ENCODE data around the gene ACY1.

The ACY1 gene

DNA sequence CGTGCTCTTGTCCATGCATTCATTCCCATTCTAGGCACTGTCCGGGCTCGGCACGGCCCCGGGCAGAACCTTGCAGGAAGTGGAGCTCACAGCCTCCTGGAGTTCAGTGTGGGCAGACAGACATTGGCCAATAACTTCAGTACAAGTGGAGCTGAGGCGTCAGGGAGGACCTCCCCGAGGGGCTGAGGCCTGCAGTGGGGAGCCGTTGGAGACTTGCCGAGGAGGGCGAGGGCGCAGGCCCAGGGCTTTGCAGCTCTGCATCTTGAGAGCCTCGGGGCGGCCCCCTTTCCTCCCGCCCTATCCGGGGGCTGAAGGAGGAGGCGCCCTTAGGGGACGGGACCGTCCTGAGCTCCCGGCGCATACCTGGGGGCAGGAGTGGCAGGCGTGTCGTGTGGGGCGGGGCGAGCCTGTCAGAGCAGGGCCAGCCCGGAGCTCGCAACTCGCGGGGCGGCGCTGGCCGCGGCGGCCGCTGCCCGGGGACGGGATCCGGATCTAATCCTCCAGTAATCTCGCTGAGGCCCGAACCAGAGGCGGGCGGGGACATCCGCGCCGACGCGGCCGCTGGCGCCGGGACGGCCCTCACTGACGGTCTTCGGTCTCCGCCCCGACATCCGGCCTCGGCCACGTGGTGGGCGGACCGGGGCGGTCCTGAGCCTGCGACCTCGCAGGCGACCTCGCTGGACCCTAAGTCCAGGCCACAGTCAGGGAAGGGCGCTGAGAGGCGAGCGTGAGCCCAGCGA, at the start of gene ACY1:
Gene ACY1 (plus strand): TSS at position 698 of the 740 bp plus-strand sequence. CDS start 530 bp downstream, outside the sequence.
- DNase-seq: peak; percentile 81

DNA sequence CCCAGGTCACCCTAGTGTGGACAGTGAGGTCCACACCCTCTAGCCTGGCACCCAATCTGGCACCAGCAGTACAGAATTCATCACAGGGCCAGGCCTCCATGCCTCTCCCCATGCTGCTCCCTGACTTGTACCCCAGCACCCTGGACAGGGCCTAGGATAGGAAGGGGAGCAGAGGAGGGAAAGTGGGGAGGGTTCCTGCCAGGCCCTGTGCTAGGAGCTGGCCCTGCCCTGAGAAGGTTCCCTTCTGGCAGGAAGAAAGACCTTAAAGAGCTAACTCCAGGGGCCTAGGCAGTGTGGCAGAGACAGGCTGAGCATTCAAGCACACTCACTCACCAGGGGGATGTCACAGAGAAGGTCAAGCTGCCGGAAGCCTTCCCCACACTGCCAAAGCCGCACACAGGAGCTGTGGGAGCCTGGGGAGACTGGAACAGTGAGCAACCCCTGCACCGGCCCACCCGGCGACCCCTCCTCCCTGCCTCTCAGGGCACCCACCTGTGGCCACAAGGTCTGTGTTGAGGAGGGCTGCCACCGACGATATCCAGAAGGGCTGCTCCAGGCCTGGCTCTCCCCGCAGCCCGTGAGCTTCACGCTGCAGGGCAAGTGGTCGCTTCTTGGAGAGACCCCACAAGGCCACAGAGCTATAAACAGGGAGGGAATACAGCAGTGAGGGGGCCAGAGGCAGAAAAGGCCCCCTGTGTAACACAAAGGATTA, 49.0 kb upstream of the ACY1 start:
- DNase-seq: no peak

DNA sequence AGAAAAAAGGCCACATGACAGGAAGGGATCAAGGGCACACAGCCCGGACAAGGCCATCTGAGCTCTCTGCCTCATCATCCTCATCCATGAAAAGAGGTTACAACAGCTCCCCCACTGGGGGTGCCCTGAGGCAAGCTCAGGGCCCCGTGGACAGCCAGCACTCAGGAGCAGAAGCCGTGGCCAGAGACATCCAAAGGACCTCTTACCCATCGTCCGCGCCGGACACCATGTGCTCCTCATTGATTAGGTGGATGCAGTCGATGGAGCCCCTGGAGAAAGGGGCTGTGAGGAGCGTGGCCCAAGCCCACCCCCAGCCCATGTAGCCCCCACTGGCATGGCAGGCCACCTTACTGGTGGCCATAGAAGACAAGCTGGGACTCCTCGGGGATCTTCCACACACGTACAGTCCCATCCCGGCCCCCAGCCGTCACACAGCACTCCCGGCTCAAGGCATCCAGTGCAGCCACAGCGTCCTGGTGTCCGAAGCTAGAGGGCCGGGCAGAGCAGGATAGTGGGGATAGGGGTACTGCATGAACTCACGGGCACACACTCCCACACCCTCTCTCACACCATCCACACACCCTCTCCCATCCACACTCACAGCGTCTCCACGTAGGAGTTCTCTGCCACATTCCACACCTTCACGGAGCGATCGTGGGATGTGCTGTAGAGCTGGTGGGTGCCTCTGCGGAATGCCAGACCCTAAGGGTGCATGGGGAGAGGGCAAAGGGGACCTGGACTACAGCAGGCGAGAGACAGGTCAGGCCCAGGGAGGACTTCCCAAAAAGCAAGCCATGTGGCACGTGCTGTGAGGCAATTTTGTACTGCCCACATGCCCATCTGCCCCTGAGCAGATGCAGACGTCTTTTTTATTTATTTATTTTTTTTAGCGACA, 48.1 kb upstream of the ACY1 start:
- no peak for DNase-seq

DNA sequence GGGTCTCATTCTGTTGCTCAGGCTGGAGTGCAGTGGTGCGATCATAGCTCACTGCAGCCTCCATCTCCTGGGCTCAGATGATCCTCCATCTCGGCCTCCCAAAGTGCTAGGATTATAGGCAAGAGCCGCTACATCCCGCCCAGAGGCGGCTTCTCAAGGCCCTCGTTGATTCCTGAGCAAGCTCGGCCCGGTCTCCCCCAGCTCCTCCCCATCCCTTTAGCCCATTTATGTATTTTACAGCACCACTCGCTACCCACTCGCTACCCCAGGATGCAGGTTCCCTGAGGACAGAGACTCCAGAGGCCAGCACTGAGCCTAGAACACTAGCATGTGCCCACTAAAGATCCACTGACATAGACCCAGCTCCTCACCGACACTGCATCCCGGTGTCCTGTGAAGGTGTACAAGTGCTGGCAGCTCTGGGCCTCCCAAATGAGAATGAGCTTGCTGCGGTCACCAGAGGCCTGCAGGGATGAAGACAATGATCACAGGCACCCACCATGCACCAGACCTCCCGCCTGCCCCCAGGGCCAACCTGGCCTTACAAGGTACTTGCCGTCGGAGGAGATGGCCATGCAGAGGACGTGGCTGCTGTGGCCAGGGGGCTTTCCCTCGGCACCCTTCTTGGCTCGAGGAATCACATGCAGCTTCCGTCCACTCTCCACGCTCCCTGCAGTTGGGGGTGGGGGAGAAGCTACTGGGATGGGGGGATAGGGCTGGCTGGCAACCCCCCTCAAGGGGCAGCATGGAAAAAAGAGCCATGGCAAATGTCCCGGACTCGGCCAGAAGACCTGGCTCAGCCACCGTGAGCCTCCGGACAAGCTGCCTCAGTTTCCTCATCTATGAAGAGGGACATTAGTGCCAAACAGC, 47.2 kb upstream of the ACY1 start:
- DNase-seq: no peak

DNA sequence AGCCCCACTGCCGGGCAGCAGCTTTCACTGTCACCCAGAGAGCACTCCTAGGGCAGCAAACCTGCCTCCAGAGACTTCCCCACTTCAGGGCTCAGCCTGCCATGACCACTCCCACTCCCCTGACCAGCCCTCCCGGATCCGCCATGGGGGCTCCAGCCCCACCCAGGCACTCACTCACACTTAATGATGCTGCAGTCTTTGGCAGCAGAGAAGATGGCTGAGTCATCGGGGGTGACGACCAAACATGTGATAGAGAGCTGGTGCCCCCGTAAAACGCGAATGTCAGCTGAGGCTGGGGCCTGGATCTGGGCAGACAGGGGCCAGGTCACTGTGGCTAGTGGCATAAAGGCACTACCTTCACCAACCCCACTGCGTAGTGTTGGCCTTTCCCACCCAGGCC, 46.3 kb upstream of the ACY1 start:
- DNase-seq: no peak

DNA sequence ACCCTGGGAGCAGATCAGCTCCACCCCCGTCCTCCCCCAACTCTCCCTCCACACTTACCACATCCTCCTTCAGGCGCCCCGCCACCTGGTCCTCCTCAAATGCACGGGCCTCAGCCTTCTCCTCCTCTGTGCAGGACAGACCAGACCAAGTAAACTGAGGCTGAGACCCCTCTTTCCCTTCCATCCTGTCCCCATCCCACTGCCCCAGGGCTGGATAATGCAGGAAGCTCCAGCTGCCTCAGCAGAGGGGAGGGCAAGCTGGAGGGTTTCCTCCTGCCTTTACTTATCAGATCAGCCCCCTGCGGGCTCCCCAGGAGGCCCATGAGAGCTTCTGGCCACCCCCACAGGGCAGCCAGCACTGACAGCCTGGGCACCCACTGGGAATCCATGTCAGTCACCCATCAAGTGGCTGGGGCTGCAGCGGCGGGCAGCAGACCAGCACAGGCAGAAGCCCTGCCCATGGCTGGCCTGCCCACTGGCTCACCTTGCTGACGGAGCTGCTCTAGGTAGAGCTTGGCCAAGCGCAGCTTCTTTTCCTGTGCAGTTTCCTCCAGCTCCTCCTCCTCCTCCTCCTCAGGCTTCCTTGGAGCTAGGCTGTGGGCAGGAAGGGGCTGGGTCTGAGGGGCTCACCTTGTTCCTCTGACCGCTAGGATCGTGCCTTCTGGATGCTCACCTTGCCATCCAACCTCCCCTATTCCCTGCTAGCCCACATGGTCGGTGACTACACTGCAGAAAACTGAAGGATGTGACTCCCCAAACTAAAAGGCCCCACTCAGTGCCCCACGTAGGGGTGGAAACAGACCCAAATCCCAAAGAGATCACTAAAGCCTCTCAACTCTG, 45.5 kb upstream of the ACY1 start:
- no peak for DNase-seq

DNA sequence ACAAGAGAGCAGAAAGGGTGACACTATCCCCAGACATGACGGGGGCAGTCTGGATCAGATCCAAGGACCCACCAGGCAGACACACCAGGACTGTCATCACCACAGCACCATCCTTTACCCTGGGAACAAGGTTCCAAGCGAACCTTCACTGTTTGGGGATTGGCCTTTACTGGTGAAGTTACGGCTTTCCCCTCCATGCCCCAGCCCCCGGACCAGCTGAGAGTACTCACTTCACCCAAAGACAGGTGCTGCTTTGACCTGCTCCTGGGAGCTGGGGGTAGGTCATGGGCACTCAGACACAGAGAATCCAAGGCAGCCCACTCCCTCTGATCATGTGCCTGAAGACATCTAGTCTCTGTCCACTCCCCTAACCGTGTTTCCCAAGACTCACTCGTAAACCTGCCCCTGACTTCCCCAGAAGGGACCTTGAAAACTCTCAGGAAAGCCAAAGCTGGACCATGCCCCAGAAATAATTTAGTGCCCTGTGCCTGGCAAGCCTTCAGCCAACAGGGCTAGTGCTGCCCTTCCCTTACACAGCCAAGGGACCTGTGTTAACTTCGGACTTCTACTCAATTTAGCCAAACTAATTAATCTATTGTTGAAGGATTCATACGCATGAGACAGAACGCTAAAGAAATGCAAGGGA, 44.4 kb upstream of the ACY1 start:
- no peak for DNase-seq

DNA sequence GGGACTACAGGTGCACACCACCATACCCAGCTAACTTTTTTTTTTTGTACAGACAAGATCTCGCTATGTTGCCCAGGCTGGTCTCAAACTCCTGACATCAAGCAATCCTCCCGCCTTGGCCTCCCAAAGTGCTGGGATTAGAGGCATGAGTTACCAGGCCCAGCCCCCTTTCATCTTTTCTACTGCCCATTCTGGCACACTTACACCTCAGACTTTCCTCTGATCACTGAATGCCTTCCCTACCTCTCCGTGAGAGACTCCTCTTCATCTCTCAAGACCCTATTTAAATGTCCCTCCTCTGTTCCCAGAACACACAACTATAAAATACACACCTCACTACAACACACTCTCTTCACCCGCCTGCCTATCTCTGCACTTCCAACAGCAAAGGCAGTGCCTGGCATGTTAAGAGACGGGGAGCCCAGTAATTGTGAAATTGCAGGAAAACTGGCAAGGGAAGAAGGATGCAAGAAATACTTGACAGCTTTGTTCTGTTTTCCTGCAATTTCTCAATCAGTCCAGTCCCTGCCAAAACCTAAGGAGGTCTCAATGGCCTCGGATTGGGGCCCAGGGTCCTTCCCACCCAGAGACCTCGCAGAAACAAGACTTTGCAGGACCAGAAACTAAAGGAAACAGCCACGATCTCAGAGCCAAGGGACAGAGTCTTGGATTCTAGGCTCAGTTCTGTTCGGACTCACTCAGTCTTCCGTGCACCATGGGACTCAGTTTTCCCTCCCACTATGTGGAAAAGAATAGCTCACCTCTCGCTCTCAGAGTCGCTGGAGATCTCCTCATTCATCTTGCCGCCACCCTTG, 42.5 kb upstream of the ACY1 start:
- no peak for DNase-seq

DNA sequence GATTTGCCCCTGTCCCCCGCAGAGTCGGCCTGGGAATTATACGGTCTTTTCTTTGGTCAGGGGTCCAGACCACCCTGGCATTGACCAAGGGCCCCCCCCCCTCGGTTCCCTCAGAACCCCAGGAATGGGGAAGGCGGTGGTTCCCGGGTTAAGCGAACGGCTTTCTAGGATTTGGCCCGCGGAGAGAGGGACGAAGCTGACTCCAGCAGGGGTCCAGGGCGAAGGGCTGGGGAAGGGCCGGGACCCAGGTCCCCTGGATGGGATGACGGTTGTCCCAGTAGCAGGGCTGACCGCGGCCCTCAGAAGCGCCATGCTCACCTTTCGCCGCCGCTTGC, 41.9 kb upstream of the ACY1 start:
- DNase-seq: no peak

DNA sequence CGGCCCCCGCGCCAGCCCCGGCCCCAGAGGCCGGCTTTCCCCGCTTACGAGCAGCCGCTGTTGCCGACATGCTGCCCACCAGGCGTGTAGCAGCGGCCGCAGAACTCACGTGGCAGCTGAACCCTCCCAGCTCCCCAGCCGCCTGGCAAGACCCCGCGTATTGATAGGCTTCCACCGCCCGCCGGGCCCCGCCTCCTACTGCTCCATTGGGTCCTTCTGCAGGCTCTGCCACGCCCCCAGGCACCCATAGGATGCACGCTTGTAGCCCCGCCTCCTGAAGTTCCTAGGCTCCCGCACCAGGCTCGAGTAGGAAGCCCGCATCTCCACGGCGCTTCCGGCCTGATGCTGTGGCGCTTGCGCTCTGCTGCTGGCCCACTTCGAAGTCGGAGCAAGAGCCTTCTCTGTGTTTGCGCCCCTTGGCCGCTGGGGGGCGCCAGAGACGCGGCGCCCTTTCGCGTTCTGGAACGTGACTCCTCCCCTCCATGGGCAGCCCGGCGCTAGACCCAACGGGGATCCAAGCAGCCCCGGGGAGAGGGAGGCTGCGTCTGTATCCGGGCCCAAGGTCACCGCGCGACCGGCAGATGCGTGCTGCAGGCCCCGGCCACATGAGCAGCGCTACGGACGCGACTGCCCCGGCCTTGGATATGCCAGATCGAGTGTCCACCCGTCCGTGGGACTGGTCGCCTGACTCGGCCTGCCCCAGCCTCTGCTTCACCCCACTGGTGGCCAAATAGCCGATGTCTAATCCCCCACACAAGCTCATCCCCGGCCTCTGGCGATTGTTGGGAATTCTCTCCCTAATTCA, 41.3 kb upstream of the ACY1 start, which contains the start of the genes PARP3 and RRP9:
Gene PARP3 (plus strand): TSS at position 566 of the 805 bp plus-strand sequence. CDS start 993 bp downstream, outside the sequence.
Gene RRP9 (minus strand): TSS at position 107 of the 805 bp plus-strand sequence. CDS start 37 bp downstream, at position 70.
- DNase-seq: peak; percentile 100

DNA sequence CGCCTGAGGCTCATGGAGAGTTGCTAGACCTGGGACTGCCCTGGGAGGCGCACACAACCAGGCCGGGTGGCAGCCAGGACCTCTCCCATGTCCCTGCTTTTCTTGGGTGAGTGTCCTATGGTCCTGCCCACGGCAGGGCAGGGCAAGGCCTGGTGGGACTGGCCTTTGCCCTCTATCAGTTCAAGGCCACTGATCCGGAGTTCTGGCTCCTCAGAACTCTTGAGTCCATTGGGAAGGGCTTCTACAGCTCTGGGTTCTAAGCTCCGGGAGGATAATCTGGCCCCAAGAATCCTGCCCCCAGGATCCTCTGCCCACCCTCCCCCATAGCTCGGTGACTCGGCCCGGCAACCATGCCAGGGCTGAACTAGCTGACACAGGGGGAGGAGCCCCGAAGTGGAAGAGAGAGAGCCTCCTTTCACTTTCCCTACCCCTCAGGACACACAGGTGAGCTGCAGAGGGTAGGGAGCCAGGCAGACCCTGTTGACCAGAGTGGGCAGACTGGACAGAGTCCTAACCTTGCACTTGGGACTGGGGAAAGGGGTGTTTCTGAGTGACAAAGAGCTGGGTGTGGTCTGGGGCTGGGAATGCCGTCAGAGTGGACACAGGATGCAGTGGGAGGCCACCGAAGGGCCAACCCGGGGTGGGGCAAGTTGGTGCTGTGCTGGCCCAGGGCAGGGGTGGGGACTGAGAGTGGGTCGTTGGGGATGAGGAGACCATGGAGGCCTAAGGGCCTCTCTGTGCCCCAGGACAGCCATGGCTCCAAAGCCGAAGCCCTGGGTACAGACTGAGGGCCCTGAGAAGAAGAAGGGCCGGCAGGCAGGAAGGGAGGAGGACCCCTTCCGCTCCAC, 40.5 kb upstream of the ACY1 start:
- DNase-seq: peak; percentile 67

DNA sequence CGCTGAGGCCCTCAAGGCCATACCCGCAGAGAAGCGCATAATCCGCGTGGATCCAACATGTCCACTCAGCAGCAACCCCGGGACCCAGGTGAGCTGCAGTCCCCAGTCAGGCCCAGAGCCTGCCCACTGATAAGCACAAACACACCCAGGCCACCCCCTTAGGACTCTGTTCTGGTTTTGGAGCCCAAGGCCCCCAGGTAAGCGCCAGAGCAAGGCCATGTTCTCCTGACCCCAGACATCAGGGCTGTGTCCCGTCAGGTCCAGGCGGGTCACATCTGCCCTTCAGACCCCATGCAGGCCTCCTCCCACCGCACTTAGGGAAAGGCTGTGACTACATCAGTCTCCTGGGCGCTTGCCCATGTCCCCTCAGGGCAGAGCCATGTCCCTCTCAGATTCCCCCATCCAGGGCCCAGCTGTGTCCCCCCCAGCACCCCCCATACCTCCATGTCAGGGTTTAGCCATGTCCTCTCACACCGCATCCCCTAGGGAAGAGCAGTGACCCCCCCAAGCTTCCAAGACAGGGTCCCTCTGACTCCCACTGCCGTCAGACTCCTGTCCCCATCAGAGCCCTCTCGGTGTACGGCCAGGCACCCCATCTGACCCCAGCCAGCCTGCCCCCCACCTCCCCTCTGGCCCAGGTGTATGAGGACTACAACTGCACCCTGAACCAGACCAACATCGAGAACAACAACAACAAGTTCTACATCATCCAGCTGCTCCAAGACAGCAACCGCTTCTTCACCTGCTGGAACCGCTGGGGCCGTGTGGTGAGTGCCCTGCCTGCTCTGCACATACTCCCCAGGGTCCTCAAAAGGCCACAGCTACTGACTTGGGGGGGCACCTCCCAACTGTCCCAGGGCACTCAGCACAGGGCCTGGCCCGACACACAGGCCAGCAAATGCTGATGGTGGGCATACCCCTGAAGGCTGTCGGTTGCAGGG, 39.6 kb upstream of the ACY1 start:
- no peak for DNase-seq

DNA sequence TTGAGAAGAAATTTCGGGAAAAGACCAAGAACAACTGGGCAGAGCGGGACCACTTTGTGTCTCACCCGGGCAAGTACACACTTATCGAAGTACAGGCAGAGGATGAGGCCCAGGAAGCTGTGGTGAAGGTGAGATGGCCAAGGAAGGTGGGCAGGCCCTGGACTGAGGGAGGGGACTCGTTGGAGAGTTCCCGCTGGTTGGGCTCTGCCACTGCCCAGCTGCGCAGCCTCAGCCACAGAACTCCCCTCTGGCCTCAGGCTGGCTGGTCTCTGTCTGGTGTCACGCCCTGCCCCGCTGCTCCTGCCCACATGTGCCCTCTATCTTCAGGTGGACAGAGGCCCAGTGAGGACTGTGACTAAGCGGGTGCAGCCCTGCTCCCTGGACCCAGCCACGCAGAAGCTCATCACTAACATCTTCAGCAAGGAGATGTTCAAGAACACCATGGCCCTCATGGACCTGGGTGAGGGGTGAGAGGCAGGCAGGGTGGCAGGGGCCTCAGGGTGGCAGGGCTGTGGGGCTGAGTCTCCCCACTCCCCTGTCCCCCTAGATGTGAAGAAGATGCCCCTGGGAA, 38.8 kb upstream of the ACY1 start:
- no peak for DNase-seq

DNA sequence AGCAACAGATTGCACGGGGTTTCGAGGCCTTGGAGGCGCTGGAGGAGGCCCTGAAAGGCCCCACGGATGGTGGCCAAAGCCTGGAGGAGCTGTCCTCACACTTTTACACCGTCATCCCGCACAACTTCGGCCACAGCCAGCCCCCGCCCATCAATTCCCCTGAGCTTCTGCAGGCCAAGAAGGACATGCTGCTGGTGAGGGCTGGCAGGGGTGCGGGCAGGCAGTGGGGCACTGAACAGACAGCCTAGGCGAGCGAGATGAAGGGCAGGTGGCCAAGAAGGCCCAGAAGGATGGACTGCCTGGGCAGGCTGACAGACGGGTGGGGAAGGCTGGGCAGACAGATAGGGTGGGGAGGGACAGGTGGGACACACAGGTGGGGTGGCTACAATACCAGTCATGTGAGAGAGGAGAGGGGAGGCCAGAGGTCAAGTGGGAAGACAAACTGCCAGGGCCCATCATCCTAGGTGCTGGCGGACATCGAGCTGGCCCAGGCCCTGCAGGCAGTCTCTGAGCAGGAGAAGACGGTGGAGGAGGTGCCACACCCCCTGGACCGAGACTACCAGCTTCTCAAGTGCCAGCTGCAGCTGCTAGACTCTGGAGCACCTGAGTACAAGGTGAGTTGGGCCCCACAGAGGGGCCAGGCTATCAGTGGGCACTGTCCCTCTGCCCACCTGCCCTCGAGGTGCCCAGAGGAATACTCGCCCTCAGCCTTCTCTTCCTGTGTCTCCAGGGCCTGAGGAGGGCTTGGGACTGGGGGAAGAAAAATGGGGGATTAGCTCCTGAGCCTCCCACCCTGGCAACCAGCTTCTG, 38.1 kb upstream of the ACY1 start:
- DNase-seq: no peak

DNA sequence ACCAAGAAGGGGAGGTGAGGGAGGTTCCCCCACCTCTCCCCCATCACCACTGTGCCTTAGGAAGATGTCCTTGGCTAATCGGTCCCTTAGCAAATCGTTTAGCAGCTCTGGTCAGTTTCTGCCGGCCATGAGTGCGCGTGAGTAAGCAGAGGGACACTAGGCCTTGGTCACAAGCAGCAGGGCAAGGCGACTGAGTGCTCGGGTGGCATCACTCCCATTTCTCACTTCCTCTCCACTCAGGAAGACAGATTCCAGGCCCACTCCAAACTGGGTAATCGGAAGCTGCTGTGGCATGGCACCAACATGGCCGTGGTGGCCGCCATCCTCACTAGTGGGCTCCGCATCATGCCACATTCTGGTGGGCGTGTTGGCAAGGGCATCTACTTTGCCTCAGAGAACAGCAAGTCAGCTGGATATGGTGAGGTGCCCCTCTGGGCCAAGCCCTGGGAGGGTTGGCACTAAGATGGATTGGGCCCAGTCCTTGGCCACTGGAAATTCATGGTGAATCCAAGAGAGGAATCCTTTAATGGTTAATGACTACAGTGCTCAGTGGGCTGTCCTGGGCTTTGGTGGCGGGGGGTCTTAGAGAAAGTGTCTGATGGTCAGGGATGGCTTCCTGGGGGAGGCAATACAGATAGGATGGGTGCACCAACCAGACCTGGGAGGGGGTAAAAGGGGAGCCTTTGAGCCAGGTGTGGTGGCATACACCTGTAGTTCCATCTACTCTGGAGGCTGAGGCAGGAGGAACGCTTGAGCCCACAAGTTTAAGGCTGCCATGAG, 37.2 kb upstream of the ACY1 start:
- no peak for DNase-seq

Measured in stimulated activated CD4-positive, alpha-beta T cell treated with anti-CD3 and anti-CD28 coated beads, Interleukin-4, amount 100 ng/mL, for 24 hours (primary cell).